ENCODE measurements around the gene DEFB118.

GRCh38 chr20:31322504-31322903, 45.9 kb upstream of the DEFB118 start:
- no peak for TF ChIP-seq CTCF (IDR thresholded peaks at IDR 0.05 in 2 of 3, conservative IDR thresholded peaks at IDR 0.05 in 1 of 3; ENCODE audit: control insufficient read depth in 2 of 3, extremely low read depth in 1 of 3, insufficient read depth in 1 of 3, low read depth in 3 of 3, low read length in 3 of 3)
- no peak for TF ChIP-seq BHLHE40 (IDR thresholded peaks at IDR 0.05; ENCODE audit: borderline replicate concordance in 1 of 2, low read depth in 2 of 2, low read length in 1 of 2)
- no peak for TF ChIP-seq ZNF687 (IDR thresholded peaks at IDR 0.05)
- no peak for TF ChIP-seq NR2C2 (IDR thresholded peaks at IDR 0.05; ENCODE audit: borderline replicate concordance, control insufficient read depth, insufficient read length, low read depth)
- no peak for TF ChIP-seq RAD51 (IDR thresholded peaks at IDR 0.05)
- TF ChIP-seq USF2 (IDR thresholded peaks at IDR 0.05; ENCODE audit: borderline replicate concordance, low read depth, low read length) = no peak
- TF ChIP-seq REST (IDR thresholded peaks at IDR 0.05; ENCODE audit: low read depth, low read length) = no peak
- no peak for TF ChIP-seq PKNOX1 (IDR thresholded peaks at IDR 0.05)
- no peak for TF ChIP-seq KLF5 (IDR thresholded peaks at IDR 0.05; ENCODE audit: partially characterized antibody)
- TF ChIP-seq ESRRA (IDR thresholded peaks at IDR 0.05; ENCODE audit: low read length) = no peak
- TF ChIP-seq NFYB (IDR thresholded peaks at IDR 0.05; ENCODE audit: insufficient read depth, low read depth, low read length) = no peak
- no peak for TF ChIP-seq IKZF1 (conservative IDR thresholded peaks at IDR 0.05)
- no peak for TF ChIP-seq YY1 (IDR thresholded peaks at IDR 0.05; ENCODE audit: low read depth, low read length)

Measured in GM12878 (cell line).